IPS-NIHi7 (cell line): ENCODE results near the gene PLPP4.

Experiments used
- DNase-seq: peaks from one replicate; pipeline ENCODE4 v3.0.0; 2012; ENCODE audit warnings: mixed read lengths; ENCODE audit errors: extremely low spot score

The PLPP4 gene

GRCh38 chr10:120456626-120457430 is at the start of gene PLPP4:
TSS of gene PLPP4 (plus strand) at chr10:120457227. CDS start at chr10:120457306, 79 bp downstream.
- DNase-seq = peak; percentile 79

DNA sequence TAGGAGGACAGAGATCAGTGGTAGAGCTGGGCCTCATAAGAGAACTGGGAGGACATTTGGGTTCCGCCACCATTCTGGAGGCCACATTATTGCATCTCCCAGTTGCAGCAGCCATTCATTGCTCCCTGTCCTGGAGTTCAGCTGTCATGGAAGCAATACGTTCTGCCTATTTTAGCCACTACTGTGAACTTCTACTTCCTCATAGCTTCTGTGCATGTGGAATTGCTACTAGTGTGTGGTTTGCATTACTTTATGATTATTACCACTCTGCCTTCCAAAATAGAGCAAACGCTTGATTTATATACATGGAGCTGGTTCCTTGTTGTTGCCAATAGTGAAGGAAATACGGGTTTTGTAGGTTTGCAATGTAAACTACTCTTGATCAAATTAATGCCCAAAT is 47.2 kb upstream of the PLPP4 start:
- DNase-seq = no peak

DNA sequence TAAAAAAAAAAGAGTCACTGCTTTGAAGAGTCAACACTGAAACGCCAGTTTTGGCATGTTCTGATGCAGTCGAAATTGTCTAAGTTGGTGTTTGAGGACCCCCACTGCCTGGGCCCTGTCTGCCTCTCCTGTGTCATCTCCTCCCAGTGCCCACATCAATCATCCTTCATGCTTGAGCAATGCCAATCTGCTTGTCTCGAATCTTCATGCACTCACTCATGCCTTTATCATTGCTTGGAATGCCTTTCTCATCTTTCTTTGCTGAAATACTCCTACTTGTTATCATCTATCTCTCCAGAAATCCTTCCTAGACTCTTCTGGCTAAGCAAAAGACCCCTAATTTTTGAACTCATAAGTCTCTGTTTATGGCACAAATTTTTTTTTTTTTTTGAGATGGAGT is 42.1 kb upstream of the PLPP4 start:
- DNase-seq = no peak

DNA sequence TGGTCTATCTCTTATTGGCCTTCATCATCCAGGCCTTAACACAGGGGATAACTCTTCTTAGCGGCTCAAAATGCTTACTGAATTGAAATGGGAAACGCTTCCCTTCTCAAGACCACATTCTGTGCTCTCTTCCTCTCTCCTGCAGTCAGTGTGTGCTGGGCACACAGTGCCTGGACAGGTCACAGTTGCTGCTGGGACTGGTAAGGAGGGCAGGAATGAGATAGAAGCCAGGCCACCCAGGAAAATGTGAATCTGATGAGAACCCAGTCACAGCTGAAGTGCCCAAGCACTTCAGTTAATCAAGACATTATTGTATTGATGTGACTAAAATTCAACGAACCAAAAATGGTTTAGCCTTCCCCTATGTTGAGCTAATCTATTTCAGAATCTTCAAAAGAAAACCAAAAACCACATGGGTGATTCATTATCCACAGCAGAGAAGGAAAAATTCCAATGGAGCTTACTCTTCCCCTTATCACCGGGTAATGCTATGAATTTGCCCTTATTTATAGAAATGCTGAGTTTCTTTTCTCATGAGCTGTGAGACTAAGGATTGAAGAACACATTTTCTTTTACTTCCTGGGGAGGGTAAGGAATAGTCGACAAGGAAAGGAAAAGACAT is 41.2 kb upstream of the PLPP4 start:
- DNase-seq = no peak

- no peak for DNase-seq
Observed at GRCh38 chr10:120420421-120420820, 36.6 kb upstream of the PLPP4 start.

- DNase-seq = no peak
Observed at GRCh38 chr10:120421250-120421649, 35.8 kb upstream of the PLPP4 start.

- DNase-seq = no peak
Observed at GRCh38 chr10:120422457-120422856, 34.6 kb upstream of the PLPP4 start.

GRCh38 chr10:120423431-120424197 is 33.4 kb upstream of the PLPP4 start:
- DNase-seq = peak; percentile 80

DNA sequence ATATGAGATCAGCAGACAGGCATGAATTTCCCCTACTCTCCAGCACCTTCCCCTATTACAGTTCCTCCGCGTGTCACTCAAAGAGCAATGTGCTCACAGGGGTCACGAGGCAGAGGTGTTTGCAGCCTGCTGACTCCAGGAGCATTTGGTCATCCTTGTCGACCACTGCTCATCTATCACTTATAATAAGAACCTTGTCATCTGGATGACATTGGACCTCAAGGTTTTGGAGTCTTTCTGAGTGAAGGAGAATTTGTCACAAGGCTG is 32.9 kb upstream of the PLPP4 start:
- no peak for DNase-seq

DNA sequence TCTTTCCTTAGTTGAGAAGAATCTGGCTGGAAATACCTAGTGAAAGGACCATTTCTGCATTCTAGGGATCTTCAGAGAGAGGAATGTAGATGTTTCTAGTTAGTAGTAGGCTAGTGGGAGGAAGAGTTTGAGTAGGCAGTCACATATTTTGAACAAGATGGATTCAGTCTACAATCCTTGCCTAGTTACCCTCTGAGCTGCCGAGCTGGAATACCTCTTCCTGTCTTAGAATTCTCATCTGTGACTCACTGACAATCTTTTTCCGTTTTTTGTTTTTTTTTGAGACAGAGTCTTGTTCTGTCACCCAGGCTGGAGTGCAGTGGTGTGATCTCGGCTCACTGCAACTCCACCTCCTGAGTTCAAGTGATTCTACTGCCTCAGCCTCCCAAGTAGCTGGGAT is 30.7 kb upstream of the PLPP4 start:
- DNase-seq = no peak

DNA sequence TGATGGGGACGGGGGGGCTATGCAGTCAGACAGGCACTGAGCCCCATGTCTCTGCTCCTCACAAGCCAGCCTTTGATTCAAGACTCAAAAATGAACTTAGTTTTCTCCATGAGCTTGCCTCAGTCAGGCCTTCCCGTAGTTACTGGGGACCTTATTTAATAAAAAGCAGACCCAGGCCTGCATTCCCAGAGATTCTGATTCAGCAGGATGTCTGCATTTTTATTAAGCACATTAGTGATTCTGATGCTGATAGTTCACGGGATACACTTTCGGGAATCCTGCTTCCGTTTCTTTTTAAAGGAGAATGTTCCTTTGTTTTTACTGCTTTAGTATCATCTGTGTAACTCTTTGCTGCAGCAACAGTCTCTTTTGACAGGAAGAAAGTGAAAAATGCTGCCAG is 28.3 kb upstream of the PLPP4 start:
- no peak for DNase-seq

DNA sequence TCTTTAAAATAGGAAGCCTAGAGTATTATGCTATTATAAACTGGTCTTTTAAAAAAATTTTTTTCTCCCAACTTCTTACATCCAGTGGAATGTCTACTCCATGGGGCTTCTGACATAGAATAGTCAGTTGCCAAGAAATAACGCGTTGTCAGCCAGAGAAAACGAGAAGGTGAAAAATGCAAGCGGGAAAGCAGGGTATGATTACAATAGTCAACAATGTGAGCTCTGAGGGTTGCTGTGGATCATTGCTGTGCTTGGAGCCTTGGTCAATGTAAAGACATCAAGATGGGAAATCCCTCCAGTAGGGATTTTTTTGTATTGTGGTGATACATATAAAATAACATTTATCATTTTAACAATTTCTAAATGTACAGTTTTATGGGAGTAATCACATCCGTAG is 27.6 kb upstream of the PLPP4 start:
- no peak for DNase-seq

DNA sequence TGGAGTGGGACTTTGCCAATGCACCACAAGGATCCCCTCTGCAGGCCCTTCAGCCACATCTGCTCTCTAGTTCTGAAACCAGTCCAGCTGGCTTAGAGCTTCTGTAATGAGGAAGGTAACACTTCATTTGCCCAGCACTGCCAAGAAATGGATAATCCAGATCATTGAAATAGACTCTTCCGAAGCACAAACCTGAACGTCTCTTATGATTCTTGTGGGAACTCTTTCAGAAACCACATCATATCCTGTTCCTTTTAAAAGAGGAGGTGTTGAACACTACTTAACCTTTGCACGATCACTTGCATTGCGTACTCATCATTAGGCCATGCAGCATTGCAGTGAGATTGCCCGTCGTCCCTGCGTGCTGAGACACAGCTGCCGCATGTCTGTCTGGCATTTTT is 25.8 kb upstream of the PLPP4 start:
- DNase-seq = no peak

DNA sequence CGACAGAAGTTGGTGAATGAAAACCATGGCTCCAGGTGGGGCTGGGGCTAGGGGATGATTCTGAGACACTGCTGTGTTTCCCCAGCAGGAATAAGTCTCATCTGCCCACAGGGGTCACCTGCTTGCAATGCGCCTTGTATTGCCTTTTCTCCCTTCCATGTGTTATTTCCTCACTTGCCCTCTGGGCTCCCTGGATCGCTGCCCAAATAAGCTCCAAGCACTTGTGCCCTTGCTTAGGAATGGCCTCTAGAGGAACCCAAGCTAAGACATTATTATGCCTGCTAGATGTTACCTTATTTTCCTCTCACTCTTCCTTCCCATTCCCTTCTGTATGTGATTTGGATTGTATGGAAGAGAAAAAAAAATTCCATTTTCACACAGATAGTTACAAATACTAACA is 24.8 kb upstream of the PLPP4 start:
- DNase-seq = no peak

- no peak for DNase-seq
Observed at GRCh38 chr10:120433141-120433540, 23.9 kb upstream of the PLPP4 start.

DNA sequence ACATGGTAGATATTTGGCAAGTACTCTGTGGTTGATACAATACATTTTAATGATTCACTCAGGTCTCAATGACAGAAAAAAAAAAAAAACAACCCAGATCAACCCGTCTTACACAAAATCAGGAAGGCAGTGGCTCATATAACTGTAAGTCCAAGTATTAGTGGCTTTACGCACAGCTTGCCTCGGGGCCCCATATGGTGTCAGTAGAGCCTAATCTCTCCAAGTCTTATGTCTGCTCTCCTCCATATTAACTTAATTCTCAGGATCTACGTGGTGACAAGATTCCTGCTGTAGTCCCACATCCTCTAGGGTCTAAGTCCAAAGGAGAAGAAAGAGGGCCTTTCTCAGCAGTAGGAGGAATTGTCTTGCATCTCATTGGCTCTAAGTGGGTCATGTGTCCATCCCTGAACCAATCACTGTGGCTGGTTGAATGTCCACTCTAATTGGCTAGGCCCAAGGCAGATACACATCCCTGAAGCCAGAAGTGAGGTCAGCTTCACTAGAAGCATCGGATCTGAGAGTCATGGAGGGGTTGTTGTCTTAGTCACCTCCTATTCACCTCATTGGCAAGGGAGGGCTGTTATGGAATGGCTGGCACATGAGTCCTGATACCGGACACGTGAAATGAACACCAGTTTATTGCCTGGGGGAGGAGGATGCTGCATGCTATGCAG is 20.5 kb upstream of the PLPP4 start:
- DNase-seq = no peak

DNA sequence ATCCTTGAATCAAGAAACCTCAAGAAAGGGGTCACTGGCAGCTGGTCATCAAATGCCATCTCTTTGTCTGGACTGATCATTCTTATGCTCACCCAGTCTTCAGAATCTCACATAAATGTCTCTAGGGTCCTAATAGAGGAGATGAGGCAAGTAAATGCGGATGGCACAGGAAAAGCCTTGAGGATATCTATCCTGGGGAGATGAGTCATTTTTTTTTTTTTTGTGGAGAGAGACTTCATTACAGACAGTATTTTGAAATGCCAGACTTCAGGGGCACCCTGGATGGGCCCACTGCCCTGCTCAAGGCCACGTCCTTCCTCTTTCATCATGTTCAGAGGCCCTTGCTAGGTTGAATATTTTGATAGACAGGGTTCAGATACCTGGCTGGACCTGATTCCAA is 19.5 kb upstream of the PLPP4 start:
- no peak for DNase-seq

- no peak for DNase-seq
Observed at GRCh38 chr10:120451968-120452367, 5.1 kb upstream of the PLPP4 start.

DNA sequence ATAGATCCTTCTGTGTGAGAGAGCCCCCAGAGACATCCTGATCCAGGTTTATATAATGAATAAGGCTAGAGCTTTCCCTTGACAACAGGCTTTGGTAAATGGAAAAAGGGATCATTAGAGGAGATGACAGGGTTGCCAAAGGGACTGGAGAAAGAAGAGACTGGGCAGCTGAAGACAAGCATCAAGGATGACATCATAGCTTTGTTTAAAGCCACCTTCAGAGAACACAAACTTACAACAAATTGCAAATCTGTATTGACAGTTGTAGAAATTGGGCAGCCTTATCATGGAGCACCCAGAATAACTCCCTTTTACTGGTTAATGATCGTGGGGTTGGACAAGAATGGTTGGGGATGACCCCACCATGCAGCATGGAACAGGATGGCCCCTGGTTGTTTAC is 3.7 kb upstream of the PLPP4 start:
- DNase-seq = no peak

- DNase-seq = no peak
Observed at GRCh38 chr10:120453886-120454285, 3.1 kb upstream of the PLPP4 start.

- no peak for DNase-seq
Observed at GRCh38 chr10:120455004-120455403, 2.0 kb upstream of the PLPP4 start.

- no peak for DNase-seq
Observed at GRCh38 chr10:120455606-120456005, 1.4 kb upstream of the PLPP4 start.
